Measurements from ENCODE around the gene MKRN2OS. TPM values are rescaled to one million over a fixed set of nuclear protein-coding genes. Genes with fewer than 3 reads are reported as not detected.

Gene MKRN2OS
- total RNA-seq, 2 experiments from 2014 or later = not detected

DNA sequence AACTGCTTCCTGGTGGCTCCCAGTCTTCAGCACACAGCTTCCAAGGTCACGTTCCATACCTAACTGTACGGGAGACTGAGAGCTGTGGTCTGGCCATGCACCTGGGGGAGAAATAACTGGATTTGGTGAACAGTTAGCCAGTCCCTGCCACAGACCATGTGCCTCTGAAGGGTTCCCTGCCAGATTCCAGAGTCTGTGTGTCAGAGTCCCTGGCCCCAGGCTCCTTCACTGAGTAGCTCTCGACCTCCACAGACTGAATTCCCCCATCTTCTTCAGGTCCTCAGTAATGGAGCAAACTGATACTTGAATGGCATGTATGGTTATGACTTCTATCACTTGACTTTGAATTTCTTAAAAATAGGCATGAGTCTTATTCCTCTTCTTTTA lies 17.5 kb downstream of the MKRN2OS start:
- Mint-ChIP-seq H3K36me3 (ENCODE audit: low read depth) (peaks cover 69% of the 10 kb centered on the region), H3K4me3 (no peak overlapping the region), H3K27me3 (no peaks in the 10 kb centered on the region), H3K27ac (no peak overlapping the region), H3K4me1 (ENCODE audit: low read depth) (no peaks in the 10 kb centered on the region), H3K9me3 (no peaks in the 10 kb centered on the region)
- POLR2A ChIA-PET = no interaction called here
- no peak for ATAC-seq (ENCODE audit: poor library complexity)
- no peak for DNase-seq
- H3K27ac ChIP-seq (ENCODE audit: low read depth in 1 of 2, low read length in 2 of 2) = no peak overlapping the region
- intact Hi-C loops (cut with DNase I, micrococcal nuclease) = no loop called here
- H3K4me1 ChIP-seq (ENCODE audit: insufficient read depth, low read length) = no peaks in the 10 kb centered on the region
- CTCF ChIA-PET = no interaction called here
- H3K9me3 ChIP-seq (ENCODE audit: control insufficient read depth in 1 of 2, insufficient read depth in 1 of 2, low read length in 2 of 2) = no peaks in the 10 kb centered on the region
- H3K36me3 ChIP-seq (ENCODE audit: insufficient read depth, low read length) = peaks cover 43% of the 10 kb centered on the region
- H3K27me3 ChIP-seq (ENCODE audit: control insufficient read depth in 1 of 2, insufficient read depth in 2 of 2, low read length in 2 of 2) = no peaks in the 10 kb centered on the region
- no peak overlapping the region for H3K4me3 ChIP-seq (ENCODE audit: low read length)
- TF ChIP-seq, protein P1, sequence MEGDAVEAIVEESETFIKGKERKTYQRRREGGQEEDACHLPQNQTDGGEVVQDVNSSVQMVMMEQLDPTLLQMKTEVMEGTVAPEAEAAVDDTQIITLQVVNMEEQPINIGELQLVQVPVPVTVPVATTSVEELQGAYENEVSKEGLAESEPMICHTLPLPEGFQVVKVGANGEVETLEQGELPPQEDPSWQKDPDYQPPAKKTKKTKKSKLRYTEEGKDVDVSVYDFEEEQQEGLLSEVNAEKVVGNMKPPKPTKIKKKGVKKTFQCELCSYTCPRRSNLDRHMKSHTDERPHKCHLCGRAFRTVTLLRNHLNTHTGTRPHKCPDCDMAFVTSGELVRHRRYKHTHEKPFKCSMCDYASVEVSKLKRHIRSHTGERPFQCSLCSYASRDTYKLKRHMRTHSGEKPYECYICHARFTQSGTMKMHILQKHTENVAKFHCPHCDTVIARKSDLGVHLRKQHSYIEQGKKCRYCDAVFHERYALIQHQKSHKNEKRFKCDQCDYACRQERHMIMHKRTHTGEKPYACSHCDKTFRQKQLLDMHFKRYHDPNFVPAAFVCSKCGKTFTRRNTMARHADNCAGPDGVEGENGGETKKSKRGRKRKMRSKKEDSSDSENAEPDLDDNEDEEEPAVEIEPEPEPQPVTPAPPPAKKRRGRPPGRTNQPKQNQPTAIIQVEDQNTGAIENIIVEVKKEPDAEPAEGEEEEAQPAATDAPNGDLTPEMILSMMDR (IDR thresholded peaks at IDR 0.05) = no peak

DNA sequence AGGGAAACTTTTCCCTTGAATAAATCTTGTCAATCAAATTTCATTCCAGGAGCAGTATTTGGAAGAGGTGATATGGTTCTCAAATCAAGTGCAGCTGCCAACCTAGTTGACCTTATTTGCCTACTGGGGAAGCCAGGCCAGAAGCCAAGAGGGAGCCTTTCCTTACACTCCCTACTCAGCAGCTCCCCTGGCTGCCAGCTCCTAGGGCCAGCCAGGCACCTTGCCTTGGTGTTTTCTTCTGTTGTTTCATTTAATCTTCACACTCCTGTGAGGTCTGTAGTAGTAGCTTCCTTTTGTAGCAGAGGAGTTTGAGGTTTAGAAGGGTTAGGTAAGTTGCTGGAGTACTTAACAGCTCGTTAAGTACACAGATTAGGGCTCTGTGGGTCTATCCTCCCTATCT lies 22.6 kb downstream of the MKRN2OS start:
- DNase-seq = no peak
- POLR2A ChIA-PET = no interaction called here
- H3K27ac Mint-ChIP-seq = no peak overlapping the region
- ATAC-seq (ENCODE audit: poor library complexity) = no peak
- intact Hi-C loops (cut with DNase I, micrococcal nuclease) = no loop called here
- no peak overlapping the region for H3K4me3 Mint-ChIP-seq
- Histone ChIP-seq H3K9me3 (ENCODE audit: control insufficient read depth in 1 of 2, insufficient read depth in 1 of 2, low read length in 2 of 2) (no peaks in the 10 kb centered on the region), H3K27me3 (ENCODE audit: control insufficient read depth in 1 of 2, insufficient read depth in 2 of 2, low read length in 2 of 2) (no peaks in the 10 kb centered on the region), H3K4me3 (ENCODE audit: low read length) (no peak overlapping the region), H3K4me1 (ENCODE audit: insufficient read depth, low read length) (no peaks in the 10 kb centered on the region), H3K27ac (ENCODE audit: low read depth in 1 of 2, low read length in 2 of 2) (no peak overlapping the region), H3K36me3 (ENCODE audit: insufficient read depth, low read length) (peaks cover 24% of the 10 kb centered on the region)
- H3K36me3 Mint-ChIP-seq (ENCODE audit: low read depth) = peaks cover 50% of the 10 kb centered on the region
- H3K27me3 Mint-ChIP-seq = no peaks in the 10 kb centered on the region
- TF ChIP-seq, protein P1 (IDR thresholded peaks at IDR 0.05) = no peak
- no peaks in the 10 kb centered on the region for H3K4me1 Mint-ChIP-seq (ENCODE audit: low read depth)
- CTCF ChIA-PET = no interaction called here
- H3K9me3 Mint-ChIP-seq = no peaks in the 10 kb centered on the region

DNA sequence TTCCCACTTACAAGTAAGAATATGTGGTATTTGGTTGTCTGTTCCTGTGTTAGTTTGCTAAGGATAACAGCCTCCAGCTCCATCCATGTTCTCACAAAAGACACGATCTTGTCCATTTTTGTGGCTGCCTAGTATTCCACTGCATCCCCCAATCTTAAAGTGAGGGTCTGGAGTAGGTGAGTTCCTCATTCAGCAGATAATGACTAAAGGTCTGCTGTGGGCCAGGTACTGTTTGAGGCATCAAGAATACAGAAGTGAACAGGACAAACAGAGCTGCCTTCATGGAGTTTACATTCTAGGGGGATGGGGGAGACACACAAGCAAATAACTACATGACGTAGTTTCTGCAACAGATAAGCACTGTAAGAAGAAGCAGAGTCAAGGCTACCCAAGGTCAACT lies 24.3 kb downstream of the MKRN2OS start:
- Mint-ChIP-seq H3K27me3 (no peaks in the 10 kb centered on the region), H3K9me3 (no peaks in the 10 kb centered on the region), H3K27ac (no peak overlapping the region), H3K4me3 (no peak overlapping the region), H3K4me1 (ENCODE audit: low read depth) (no peaks in the 10 kb centered on the region), H3K36me3 (ENCODE audit: low read depth) (peaks cover 40% of the 10 kb centered on the region)
- DNase-seq (no peak), ATAC-seq (ENCODE audit: poor library complexity) (no peak)
- Histone ChIP-seq H3K9me3 (ENCODE audit: control insufficient read depth in 1 of 2, insufficient read depth in 1 of 2, low read length in 2 of 2) (no peaks in the 10 kb centered on the region), H3K27me3 (ENCODE audit: control insufficient read depth in 1 of 2, insufficient read depth in 2 of 2, low read length in 2 of 2) (no peaks in the 10 kb centered on the region), H3K4me3 (ENCODE audit: low read length) (no peak overlapping the region), H3K4me1 (ENCODE audit: insufficient read depth, low read length) (no peaks in the 10 kb centered on the region), H3K36me3 (ENCODE audit: insufficient read depth, low read length) (peaks cover 17% of the 10 kb centered on the region), H3K27ac (ENCODE audit: low read depth in 1 of 2, low read length in 2 of 2) (no peak overlapping the region)
- ChIA-PET POLR2A (no interaction called here), CTCF (no interaction called here)
- TF ChIP-seq, protein P1 (IDR thresholded peaks at IDR 0.05) = no peak
- intact Hi-C loops (cut with DNase I, micrococcal nuclease) = no loop called here

Data from CD4-positive, alpha-beta T cell (primary cell).